Activated CD4-positive, alpha-beta T cell treated with anti-CD3 and anti-CD28 coated beads for 1 hour (primary cell): Measurements from ENCODE around the gene GANAB.
"Not testable (repeated sequence)": the region's sequence is repeated elsewhere in the genome, so short reads cannot be mapped to it uniquely, and the experiment has no call there.

Source experiments
- DNase-seq: peaks from one replicate; pipeline ENCODE4 v3.0.0-alpha.2; 2020

Gene GANAB

GRCh38 chr11:62645946-62646824 is at the start of gene GANAB:
Gene GANAB, minus strand, starts transcription at chr11:62646613. Its CDS starts 14 bp downstream, at chr11:62646599.
- DNase-seq, result peak; percentile 97

- DNase-seq, result peak; percentile 59
Observed at GRCh38 chr11:62694455-62695167, 48.2 kb upstream of the GANAB start.

- DNase-seq, result not testable (repeated sequence)
Observed at GRCh38 chr11:62693624-62694023, 47.2 kb upstream of the GANAB start.

DNA sequence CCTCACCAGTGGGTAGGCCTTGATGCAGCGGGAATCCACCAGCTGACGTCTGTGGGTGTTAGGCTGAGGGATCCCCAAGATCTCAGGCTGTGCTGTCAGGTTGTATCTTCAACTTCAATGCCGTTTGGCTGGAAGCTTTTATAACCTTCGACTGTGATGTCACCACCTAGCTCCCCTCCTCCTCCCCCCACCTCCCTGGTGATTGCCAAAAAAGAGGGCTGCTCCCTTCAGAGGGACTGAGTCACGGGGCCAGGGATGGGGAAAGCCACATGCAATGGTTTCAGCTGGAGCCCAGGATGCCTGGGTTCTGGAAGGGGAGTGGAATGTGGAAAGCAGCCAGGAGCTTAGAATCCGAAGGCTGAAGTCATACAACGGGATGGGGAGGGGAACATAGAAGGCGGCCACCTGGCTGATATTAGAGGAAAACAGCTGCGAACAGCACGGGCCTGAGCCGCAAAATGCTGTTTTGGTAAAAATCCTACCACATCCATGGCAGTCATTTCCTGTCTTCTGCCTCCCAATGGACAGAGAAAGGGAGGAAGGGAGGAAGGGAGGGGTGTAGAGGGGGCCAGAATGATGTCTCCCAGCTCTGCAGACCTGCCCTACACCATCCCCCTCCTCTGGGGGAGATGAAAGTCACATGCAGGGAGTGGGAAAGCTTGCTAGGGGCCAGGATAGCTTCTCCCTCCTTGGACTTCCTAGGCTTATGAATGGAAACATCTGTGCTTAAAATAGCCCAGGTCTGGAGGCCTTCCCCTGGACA is 43.2 kb upstream of the GANAB start, which contains the start of gene LRRN4CL:
TSS of gene LRRN4CL (minus strand) at position 110 of the 763 bp plus-strand sequence. CDS start 1,022 bp downstream, outside the sequence.
- DNase-seq, result no peak

DNA sequence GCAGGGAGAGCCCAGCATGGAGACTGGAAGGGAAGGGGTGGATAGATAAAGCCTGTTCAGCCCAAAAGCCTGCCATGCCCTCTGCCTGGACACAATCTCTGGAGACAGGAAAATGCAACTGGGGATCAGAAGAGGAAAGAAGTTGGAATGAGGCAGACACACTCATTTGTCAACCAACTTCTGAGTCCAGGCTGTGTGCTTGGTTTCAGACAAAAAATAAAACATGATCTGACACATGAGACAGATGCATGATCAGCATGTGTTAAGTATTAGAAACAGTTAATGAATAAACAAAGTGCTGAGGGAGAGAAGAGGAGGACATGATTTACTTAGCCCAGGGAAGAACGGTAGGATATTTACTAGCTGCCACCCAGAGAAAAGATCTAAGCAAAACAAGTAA is 42.1 kb upstream of the GANAB start:
- no peak for DNase-seq

GRCh38 chr11:62687508-62688396 is 41.3 kb upstream of the GANAB start:
- no peak for DNase-seq

GRCh38 chr11:62682518-62682917 is 36.1 kb upstream of the GANAB start:
- DNase-seq, result no peak

DNA sequence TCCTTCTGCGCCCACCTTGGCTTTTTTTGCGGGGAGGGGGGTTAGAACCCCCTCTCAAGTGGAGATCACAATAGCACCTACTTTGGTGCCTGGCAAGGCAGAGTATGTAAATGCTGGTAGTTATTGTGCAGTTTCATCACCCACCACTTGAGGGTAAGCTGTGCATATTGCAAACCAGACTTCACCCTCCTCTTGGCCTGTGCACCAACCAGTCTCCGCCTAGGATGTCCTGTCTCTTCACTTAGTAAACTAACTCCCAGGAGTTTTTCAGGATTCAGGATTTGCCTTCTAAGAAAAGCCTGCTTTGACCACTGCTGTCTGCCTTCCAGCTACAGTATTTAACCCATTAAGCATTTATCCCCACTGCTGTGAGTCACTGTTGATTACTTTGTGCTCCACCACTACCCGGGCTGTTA is 34.4 kb upstream of the GANAB start:
- DNase-seq, result no peak

DNA sequence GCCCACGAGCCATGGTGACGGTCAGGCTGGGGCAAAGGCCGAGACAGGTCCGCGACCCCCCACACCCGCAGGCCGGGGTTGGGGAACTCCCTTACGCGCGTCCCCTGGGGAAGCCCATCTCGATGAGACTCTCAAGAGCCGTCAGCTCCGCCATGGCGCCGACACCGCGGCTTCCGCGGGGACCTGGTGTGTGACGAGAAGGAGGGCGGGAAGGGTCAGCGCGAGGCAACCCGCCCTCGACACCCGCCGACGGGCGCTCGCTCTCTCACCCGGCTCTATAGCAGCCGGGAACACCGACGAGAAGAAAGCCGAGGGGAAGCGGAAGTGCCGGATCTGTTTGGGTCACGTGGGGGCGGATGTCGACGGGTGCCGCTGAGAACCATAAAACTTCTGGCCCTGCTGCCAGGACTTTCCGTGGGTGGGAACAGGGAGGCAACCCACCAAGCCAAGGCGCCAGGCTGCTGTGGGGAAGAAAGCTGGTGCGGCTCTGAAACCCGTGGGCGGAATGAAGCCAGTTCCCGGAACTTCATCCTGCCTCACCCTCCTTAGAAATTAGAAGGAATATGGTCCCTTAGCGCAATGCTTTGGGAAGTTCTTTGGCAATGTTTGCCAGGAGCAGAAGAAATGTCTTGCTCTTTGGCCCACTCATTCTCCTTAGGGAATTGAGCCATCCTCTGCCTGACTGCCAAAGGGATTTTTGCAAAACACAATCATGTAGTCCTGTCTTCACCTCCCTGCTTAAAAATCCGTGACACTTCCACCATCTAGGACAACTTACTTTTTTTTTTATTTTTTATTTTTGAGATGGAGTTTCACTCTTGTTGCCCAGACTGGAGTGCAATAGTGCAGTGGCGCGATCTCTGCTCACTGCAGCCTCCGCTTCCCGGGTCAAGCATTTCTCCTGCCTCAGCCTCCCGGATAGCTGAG is 32.6 kb upstream of the GANAB start, which contains the start of gene UBXN1:
TSS of gene UBXN1 (minus strand) at position 304 of the 927 bp plus-strand sequence. CDS start at position 154, 150 bp downstream.
- peak; percentile 71 for DNase-seq

DNA sequence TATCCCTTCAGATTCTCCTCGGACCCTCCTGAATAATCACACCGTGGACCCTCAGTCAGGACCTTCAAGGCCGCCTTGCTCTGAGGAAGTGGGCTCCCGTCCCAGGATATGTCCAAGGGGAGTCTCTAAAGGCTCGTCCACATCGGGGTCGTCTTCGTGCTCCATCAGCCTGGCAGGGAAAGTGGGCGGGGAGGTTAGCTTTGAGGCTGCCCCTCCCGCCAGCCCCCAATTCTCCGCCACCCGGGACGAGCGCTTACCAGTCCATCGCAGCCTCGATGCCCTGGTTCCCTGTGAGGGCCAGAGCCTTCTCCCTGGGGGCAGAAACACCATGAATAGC is 32.0 kb upstream of the GANAB start:
- DNase-seq, result no peak

DNA sequence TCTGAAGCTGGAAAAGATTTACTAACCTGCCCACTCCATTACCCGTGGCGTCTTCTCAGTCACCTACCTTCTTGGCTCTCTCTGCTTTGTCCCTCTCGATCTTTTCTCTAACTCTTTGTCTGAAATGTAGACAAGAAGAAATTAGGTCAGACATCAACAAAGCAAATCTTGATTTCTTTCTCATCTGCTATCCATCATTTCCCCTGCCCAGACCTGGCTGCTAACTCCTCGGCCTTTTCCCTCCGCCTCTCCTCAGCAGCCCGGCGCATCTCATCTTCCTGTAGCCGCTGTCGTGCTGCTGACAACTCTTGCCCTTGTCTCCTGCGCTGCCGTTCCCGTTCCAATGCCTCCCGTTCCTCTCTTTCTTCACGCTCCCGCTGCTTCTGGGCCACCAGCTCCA is 31.3 kb upstream of the GANAB start:
- no peak for DNase-seq

GRCh38 chr11:62677156-62677555 is 30.7 kb upstream of the GANAB start:
- DNase-seq, result no peak

DNA sequence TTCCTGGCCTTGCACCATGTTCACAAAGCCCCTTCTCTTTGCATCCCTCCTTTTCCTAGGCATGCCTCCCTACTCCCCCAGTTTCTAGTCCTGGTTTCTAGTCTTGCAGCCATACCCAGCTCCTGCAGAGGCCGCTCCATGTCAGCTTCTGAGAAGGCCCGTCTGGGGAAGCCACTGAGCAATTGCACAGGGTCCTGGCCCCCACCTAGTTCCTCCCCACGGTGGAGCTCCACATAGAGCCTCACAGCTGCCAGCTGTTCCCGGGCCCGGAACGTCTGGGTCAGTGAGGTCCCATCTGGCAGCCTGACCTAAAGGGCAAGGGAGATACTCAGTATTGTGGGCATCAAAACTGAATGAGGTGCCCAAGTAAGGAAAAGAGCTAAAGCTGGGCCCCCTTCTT is 30.3 kb upstream of the GANAB start:
- no peak for DNase-seq

DNA sequence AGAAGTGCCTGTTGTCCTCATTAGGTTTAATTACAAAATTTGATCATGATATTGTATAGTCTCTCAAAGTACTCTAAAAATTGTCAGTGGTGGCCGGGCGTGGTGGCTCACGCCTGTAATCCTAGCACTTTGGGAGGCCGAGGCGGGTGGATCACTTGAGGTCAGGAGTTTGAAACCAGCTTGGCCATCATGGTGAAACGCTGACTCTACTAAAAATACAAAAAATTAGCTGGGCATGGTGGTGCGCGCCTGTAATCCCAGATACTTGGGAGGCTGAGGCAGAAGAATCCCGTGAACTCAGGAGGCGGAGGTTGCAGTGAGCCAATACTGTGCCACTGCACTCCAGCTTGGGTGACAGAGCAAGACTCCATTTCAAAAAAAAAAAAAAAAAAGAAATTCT is 29.0 kb upstream of the GANAB start:
- DNase-seq, result not testable (repeated sequence)

DNA sequence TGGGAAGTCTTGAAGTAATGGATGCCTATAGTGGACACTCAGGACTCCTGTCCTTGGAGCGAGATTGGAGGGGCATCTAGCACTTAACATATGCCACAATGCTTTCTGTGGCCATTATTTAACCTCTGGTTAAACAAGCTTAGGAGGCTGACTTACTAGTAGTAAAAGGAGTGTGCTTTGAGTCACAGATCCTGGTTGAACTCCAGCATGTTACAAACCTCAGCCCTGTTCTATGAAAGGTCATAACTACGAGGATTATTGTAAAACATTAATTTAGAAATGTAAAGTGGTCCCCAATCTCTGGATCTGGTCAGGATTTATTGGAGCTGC is 26.7 kb upstream of the GANAB start:
- DNase-seq, result no peak

GRCh38 chr11:62671608-62672389 is 25.4 kb upstream of the GANAB start, which contains the start of the genes LBHD1 and UQCC3:
Gene LBHD1, minus strand, starts transcription at chr11:62672267. Its CDS starts 2,236 bp downstream, at chr11:62670031.
Gene UQCC3, plus strand, starts transcription at chr11:62671673. Its CDS starts 73 bp downstream, at chr11:62671746.
- DNase-seq, result peak; percentile 55

DNA sequence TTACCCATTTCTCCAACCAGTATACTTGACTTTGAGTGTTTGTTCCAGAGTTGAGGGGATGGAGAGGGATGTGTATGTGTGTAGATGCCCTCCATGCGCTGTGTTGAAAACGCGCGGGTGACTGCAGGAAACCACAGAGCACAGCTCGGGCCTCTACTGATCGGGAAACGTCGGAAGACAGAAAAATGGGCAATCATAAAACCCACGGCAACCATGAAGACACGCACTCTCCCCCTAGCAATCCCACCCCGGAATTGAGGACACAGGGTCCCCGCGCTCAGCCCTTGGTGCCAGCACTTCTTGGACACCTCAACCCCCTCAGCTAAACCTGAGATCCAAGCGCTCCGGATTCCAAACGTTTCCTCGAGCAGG is 24.8 kb upstream of the GANAB start:
- DNase-seq, result no peak

DNA sequence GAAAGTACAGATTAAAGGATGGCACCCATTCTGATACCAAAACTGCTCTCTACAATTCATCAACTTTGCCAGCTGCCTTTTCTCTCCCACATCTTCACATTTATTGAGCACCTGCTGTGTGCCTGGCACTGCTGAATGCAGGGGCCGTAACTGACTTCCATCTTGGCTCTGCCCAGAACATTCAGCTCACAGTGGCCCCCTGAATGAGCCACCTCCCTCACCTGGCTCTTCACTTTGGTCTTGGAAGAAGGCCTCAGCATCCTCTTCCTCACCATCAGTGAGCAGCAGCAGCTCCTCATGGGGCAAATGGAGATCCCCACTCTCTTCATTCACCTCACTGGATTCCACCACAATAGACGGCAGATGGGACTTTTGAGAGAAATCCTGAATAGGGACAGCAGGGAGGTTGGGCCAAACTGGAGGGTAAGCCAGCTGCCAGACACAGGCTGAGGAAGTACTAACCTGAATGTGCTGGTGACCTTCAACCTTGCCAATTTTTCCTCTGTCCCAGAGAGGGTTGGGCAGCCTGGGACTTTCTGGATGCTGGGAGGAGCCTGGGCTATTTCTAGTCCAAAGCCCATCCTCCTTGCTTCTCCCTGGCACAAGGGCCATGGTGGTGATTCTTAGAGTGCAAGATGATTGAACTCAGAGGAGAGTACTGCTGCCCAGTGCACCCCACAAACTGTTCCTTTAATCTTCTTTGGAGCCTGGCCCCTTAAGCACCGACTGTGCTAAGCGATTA is 23.2 kb upstream of the GANAB start:
- DNase-seq, result no peak

DNA sequence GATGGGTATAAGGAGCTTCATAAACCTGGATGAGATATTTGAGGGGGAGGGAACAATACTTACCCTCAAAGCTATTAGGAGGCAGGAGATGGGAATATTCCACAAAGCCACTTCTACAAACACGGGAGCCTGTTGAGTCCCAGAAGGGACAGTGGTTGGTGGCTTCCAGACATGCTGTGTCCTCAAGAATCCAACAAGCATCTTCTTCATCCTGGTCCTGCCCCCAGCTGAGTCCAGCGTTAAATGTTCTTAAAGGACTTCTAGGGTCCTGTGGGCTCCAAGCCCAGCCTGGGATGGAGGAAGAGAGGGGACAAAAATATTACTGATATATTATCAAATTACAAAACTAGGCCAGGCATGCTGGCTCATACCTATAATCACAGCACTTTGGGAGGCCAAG is 21.0 kb upstream of the GANAB start:
- no peak for DNase-seq
